CD4-positive, alpha-beta T cell (primary cell): ENCODE results near the gene TIRAP. TPM values are rescaled to one million over a fixed set of nuclear protein-coding genes. Genes with fewer than 3 reads are reported as not detected.

Experiments used
- ATAC-seq: fragments of 200-7000 bp; cut with Tn5 transposase; one replicate; pipeline ENCODE4 v1.10.0; 2022; ENCODE audit warnings: mild to moderate bottlenecking; ENCODE audit not compliant: poor library complexity
- CTCF ChIA-PET: fragments of 350-600 bp; sonication (Branson Sonifier 250); formaldehyde crosslinking; loops from one replicate; lab custom pipeline; 2021; ENCODE audit warnings: antibody characterized with exemption, inconsistent platforms; lab: Charles Lee
- POLR2A ChIA-PET: fragments of 350-600 bp; sonication (Branson Sonifier 250); formaldehyde crosslinking; loops from one replicate; lab custom pipeline; 2021; ENCODE audit warnings: antibody characterized with exemption, inconsistent platforms; lab: Charles Lee
- DNase-seq, 14 experiments: peaks; one replicate each; pipeline ENCODE4 v3.0.0-alpha.2; 2013 to 2020; ENCODE audit warnings: mixed read lengths in 2 of 14
- H3K27ac ChIP-seq, 2 donors: one replicate each; pipeline versions ENCODE4 v1.5.1 to v1.7.0; 2013; ENCODE audit warnings: low read length in 2 of 2, low read depth in 1 of 2, mild to moderate bottlenecking in 1 of 2
- H3K27me3 ChIP-seq, 2 experiments: 1 replicate in 1 of 2; 2 replicates in 1 of 2; pipeline versions ENCODE4 v1.6.1 to v1.7.0; 2013; ENCODE audit warnings: low read length in 2 of 2, control low read depth in 1 of 2, mild to moderate bottlenecking in 1 of 2, moderate library complexity in 1 of 2; ENCODE audit not compliant: insufficient read depth in 2 of 2, control insufficient read depth in 1 of 2
- H3K36me3 ChIP-seq: one replicate; pipeline ENCODE4 v1.6.1; 2013; ENCODE audit warnings: low read length, control low read depth; ENCODE audit not compliant: insufficient read depth
- H3K4me1 ChIP-seq: one replicate; pipeline ENCODE4 v1.6.1; 2013; ENCODE audit warnings: low read length, control low read depth; ENCODE audit not compliant: insufficient read depth
- H3K4me3 ChIP-seq: one replicate; pipeline ENCODE4 v1.5.1; 2013; ENCODE audit warnings: mild to moderate bottlenecking, low read length, moderate library complexity
- H3K9me3 ChIP-seq, 2 experiments: 1 replicate in 1 of 2; 2 replicates in 1 of 2; pipeline versions ENCODE4 v1.6.1 to v1.7.0; 2013; ENCODE audit warnings: low read length in 2 of 2, mild to moderate bottlenecking in 2 of 2, control low read depth in 1 of 2, moderate library complexity in 1 of 2; ENCODE audit not compliant: control insufficient read depth in 1 of 2, insufficient read depth in 1 of 2
- H3K27ac Mint-ChIP-seq: one replicate; pipeline ENCODE4 v1.8.0; 2020; ENCODE audit warnings: mixed read lengths
- H3K27me3 Mint-ChIP-seq: one replicate; pipeline ENCODE4 v1.8.0; 2021; ENCODE audit warnings: mixed read lengths
- H3K36me3 Mint-ChIP-seq: one replicate; pipeline ENCODE4 v1.8.0; 2021; ENCODE audit warnings: low read depth, mixed read lengths
- H3K4me1 Mint-ChIP-seq: one replicate; pipeline ENCODE4 v1.8.0; 2021; ENCODE audit warnings: low read depth, mixed read lengths
- H3K4me3 Mint-ChIP-seq: one replicate; pipeline ENCODE4 v1.8.0; 2020; ENCODE audit warnings: mild to moderate bottlenecking, mixed read lengths
- H3K9me3 Mint-ChIP-seq: one replicate; pipeline ENCODE4 v1.8.0; 2020; ENCODE audit warnings: mixed read lengths
- CTCF ChIP-seq: fragments of 200-600 bp; IDR thresholded peaks from one replicate; pipeline ENCODE4 v1.8.0; 2022; ENCODE audit warnings: antibody characterized with exemption, mild to moderate bottlenecking
- intact Hi-C, 2 experiments: fragments of 100-400 bp; cut with DNase I in 1 of 2; cut with micrococcal nuclease in 1 of 2; formaldehyde crosslinking; loops; one replicate each; pipeline versions ENCODE4 v1.15.1 to v1.9.0; 2023 to 2025; cut with DNase I, micrococcal nuclease
- total RNA-seq, 174 experiments: library from RNA in 2 of 174; stranded (reverse) in 2 of 174; gene quantifications; one replicate each; pipeline ENCODE4 v1.2.3 and lab custom pipeline; 2021 to 2026

The TIRAP gene
- total RNA-seq, 2 experiments from 2014 or later: 7.7 to 7.9 TPM

DNA sequence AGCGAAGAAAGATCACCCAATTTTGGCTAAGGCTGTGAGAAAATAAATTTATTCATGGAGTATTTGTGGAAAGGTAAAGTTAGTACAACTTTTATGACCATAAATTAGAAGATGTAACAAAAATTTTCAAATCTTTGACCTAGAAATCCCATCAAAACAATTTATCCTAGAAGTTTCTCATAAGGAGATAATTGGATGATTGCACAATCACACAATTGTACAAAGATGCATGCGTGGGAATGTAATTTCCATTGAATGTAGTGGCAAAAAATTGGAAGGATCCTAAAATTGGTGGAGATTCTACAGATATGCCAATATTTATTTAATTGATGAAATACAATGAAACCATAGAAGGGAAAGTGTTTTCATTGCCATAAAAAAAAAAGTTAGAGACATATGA lies 25.7 kb upstream of the TIRAP start:
- Histone ChIP-seq H3K4me1 (no peaks in the 10 kb centered on the region), H3K27me3 (no peaks in the 10 kb centered on the region), H3K9me3 (no peaks in the 10 kb centered on the region), H3K27ac (no peak overlapping the region), H3K36me3 (peaks cover 16% of the 10 kb centered on the region), H3K4me3 (no peak overlapping the region)
- Mint-ChIP-seq H3K27me3 (no peaks in the 10 kb centered on the region), H3K27ac (no peak overlapping the region), H3K9me3 (no peaks in the 10 kb centered on the region), H3K36me3 (peaks cover 48% of the 10 kb centered on the region), H3K4me3 (no peak overlapping the region), H3K4me1 (no peaks in the 10 kb centered on the region)
- TF ChIP-seq CTCF: no peak
- CTCF ChIA-PET: no interaction called here
- POLR2A ChIA-PET: interaction anchor here (0.6 to 1.0 kb wide), 3 partner anchors 11 to 209 kb away, joined by 3 read pairs; partner anchors contain the start of genes FAM118B, FOXRED1, RPUSD4 and SRPRA
- ATAC-seq (no peak), DNase-seq (no peak)
- intact Hi-C loops: no loop called here

GRCh38 chr11:126257764-126258163 lies 25.1 kb upstream of the TIRAP start:
- POLR2A ChIA-PET: interaction anchor here (1.0 kb wide), 1 partner anchor 46 kb away, joined by 3 read pairs; the partner anchor contains the start of genes FAM118B and RPUSD4
- H3K27ac ChIP-seq: no peak overlapping the region
- no peak for ATAC-seq
- TF ChIP-seq CTCF: no peak
- no peak overlapping the region for H3K4me3 ChIP-seq
- CTCF ChIA-PET: no interaction called here
- no peaks in the 10 kb centered on the region for H3K27me3 ChIP-seq
- H3K9me3 ChIP-seq: no peaks in the 10 kb centered on the region
- no peaks in the 10 kb centered on the region for H3K9me3 Mint-ChIP-seq
- no peak overlapping the region for H3K27ac Mint-ChIP-seq
- DNase-seq: no peak
- H3K4me1 Mint-ChIP-seq: no peaks in the 10 kb centered on the region
- H3K36me3 ChIP-seq: peaks cover 22% of the 10 kb centered on the region
- intact Hi-C loops: no loop called here
- peaks cover 54% of the 10 kb centered on the region for H3K36me3 Mint-ChIP-seq
- H3K4me3 Mint-ChIP-seq: no peak overlapping the region
- no peaks in the 10 kb centered on the region for H3K27me3 Mint-ChIP-seq
- H3K4me1 ChIP-seq: no peaks in the 10 kb centered on the region

DNA sequence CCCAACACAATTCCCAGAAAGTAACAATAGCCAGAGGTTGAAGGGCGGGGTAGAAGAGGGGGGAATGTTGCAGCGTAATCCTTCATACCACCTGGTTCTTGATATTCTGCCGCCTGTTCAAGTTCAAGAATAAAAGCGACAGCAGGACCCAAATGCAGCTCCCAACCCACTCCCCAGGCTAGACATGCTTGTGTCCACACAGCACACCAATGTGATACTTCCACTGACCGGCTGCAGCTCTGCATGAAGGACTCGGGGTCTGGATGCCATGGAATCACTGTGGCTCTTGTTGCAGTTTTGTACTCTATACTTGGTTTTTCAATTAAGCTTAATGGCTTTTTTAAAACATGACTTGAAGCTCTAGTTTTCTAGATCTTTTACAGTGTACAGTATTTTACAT lies 20.7 kb upstream of the TIRAP start:
- Mint-ChIP-seq H3K9me3 (no peaks in the 10 kb centered on the region), H3K27ac (no peak overlapping the region), H3K4me1 (peaks cover 6% of the 10 kb centered on the region), H3K36me3 (peaks cover 86% of the 10 kb centered on the region), H3K4me3 (no peak overlapping the region), H3K27me3 (no peaks in the 10 kb centered on the region)
- ChIA-PET CTCF (interaction anchor here (0.6 kb wide), 1 partner anchor 10 kb away, joined by 3 read pairs; no protein-coding TSS in a partner anchor), POLR2A (interaction anchor here (1.8 kb wide), 1 partner anchor 20 kb away, joined by 7 read pairs; the partner anchor contains the start of gene TIRAP)
- H3K4me3 ChIP-seq: no peak overlapping the region
- DNase-seq: no peak
- intact Hi-C loops: loop anchor here in 1 of 2 experiments (2.0 kb wide), 1 partner anchor 49 kb away; no protein-coding TSS in a partner anchor
- H3K36me3 ChIP-seq: peaks cover 60% of the 10 kb centered on the region
- ATAC-seq: no peak
- H3K27ac ChIP-seq: no peak overlapping the region
- H3K9me3 ChIP-seq: no peaks in the 10 kb centered on the region
- peaks cover 6% of the 10 kb centered on the region for H3K4me1 ChIP-seq
- TF ChIP-seq CTCF: no peak
- no peaks in the 10 kb centered on the region for H3K27me3 ChIP-seq
